NCI-H2171 (cell line): ENCODE data around the gene ATP4A.
"Not testable (repeated sequence)": the region's sequence is repeated elsewhere in the genome, so short reads cannot be mapped to it uniquely, and the experiment has no call there.

ENCODE experiments used
- DNase-seq: peaks from one replicate; lab custom pipeline; 2025; lab: John Stamatoyannopoulos, UW

The ATP4A gene

GRCh38 chr19:35563207-35563829 is at the start of gene ATP4A:
TSS of gene ATP4A (minus strand) at chr19:35563658. CDS start at chr19:35563629, 29 bp downstream.
- DNase-seq: no peak

DNA sequence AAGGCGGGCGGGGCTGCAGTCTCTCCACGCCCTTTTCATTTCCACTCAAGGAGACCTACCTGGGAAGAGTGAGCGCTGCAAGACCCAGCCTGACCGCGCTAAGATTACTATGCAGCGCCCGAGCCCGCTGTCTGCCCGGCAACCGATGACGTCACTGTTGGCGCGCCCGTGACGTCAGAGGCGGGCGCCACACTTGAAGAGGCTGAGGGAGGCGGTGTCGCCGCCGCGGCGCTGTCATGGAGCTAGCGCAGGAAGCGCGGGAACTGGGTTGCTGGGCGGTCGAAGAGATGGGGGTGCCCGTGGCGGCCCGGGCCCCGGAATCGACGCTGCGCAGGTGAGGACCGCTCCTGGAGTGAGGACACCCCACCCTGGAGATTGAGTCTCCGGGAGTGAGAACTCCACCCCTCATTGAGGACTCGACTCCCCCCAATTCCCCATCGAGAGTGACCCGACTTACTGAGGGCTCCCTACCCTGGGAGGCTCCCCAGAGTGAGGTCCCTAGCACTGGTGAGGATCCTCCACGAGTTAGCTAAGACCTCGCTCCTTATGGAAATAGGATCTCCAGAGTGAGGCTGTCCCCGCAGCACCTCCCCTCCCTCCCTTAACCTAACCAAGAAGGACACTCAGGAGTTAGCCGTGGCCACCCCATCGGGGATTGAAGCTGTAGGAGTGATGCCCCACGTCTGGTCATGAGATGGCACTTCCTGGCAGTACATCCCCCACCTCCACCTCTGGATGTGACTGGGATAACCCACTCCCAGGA is 49.3 kb upstream of the ATP4A start, which contains the start of gene HAUS5:
Gene HAUS5 (plus strand): TSS at position 177 of the 763 bp plus-strand sequence. CDS start 60 bp downstream, at position 237.
- peak; percentile 89 for DNase-seq

GRCh38 chr19:35612224-35612558 is 48.7 kb upstream of the ATP4A start:
- no peak for DNase-seq

DNA sequence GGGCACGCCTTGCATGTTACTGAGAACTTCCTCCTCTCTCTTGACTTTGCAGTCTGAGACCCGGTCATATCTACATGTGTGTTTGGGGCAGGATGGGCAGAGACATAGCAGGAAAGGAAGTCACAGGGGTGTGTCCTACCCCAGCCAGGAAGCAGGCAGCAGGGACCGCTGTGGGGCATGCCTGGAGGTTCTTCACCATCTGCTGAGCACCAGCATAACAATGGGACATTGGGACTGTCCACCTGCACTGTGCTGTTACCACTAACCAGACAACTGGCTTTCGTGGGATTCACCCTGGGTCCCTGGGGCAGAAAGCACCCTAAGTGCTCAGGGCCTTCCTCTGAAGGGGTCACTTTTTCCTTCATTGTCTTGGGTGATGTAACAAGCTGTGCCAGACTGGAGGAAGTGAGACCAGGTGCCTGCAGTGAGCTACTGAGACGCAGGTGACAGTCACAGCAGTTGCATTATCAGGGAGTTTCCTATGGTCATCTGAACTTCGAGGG is 46.4 kb upstream of the ATP4A start:
- no peak for DNase-seq

DNA sequence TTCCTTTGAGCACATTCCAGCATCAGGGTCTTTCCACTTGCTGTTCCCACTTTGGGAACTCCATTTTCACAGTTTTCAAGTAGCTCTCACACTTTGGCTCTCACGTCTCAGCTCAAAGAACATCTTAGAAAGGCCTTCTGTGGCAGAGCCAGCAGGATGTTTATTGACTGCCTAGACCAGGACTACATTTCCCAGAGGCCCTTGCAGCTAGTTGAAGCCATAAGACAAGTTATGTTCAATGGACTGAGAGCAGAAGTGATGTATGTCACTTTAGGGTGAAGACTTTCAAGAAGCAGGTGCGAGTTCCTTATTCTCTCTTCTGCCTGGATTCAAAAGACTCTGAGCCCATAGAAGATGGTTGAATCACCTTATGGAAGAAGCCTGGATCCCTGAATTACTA is 44.8 kb upstream of the ATP4A start:
- DNase-seq: no peak

- DNase-seq: no peak
Observed at GRCh38 chr19:35607661-35608060, 44.2 kb upstream of the ATP4A start.

- not testable (repeated sequence) for DNase-seq
Observed at GRCh38 chr19:35607170-35607569, 43.7 kb upstream of the ATP4A start.

DNA sequence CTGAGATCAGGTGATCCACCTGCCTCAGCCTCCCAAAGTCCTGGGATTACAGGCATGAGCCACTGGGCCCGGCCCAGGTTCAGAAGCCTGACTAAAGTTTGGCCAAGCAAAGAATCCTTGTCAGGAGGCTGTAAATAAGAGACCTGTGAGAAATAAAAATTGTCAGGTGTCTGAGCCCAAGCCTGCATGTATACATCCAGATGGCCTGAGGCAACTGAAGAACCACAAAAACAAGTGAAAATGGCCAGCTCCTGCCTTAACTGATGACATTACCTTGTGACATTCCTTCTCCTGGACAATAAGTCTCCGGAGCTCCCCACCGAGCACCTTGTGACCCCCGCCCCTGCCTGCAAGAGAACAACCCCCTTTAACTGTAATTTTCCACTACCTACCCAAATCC is 41.0 kb upstream of the ATP4A start:
- not testable (repeated sequence) for DNase-seq

GRCh38 chr19:35601971-35602370 is 38.5 kb upstream of the ATP4A start:
- DNase-seq: no peak

- DNase-seq: no peak
Observed at GRCh38 chr19:35596366-35596999, 33.0 kb upstream of the ATP4A start.

DNA sequence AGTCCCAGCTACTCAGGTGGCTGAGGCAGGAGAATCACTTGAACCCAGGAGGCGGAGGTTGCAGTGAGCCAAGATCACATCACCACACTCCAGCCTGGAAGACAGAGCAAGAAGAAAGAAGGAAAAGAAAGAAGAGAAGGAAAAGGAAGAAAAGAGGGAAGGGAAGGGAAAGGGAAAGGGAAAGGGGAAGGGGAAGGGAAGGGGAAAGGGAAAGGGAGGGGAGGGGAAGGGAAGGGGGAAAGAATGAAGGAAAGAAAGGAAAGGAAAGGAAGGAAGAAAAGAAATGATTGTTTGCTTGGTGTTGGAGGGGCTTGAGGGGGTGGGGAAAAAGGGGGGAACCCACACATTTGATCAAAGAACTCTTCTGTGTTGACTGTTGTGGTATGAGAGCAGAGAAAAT is 32.5 kb upstream of the ATP4A start:
- no peak for DNase-seq

- not testable (repeated sequence) for DNase-seq
Observed at GRCh38 chr19:35595026-35595425, 31.6 kb upstream of the ATP4A start.

DNA sequence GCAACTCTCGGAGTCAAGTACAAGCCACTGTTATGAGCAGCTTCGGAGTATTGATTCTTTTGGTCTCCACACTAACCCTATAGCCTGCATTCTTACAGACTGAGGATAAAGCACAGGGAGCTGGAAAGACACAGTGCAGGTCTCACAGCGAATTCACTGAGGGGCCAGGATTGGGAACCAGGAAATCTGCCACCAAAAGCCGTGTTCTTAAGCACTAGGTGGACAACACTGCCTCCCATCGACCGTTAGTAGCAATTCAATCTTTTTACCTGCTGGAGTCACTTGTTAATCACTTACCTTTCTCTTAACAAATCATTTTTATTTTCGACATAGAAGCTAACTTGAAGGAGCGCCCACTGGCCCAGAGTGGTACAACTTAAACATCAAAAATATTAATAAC is 28.8 kb upstream of the ATP4A start:
- DNase-seq: no peak

DNA sequence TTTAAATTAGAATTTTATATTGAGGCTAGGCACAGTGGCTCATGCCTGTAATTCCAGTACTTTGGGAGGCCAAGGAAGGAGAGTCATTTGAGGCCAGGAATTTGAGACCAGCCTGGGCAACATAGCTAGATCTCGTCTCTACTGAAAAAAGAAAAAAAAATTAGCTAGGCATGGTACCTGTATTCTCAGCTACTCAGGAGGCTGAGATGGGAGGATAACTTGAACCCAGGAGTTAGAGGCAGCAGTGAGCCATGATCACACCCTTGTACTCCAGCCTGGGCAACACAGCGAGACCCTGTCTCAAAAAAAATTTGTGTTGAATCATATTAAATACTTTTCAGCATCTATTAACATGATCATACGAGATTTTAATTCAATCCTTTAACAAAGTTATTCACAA is 27.4 kb upstream of the ATP4A start:
- DNase-seq: no peak

GRCh38 chr19:35587321-35587720 is 23.9 kb upstream of the ATP4A start:
- no peak for DNase-seq

DNA sequence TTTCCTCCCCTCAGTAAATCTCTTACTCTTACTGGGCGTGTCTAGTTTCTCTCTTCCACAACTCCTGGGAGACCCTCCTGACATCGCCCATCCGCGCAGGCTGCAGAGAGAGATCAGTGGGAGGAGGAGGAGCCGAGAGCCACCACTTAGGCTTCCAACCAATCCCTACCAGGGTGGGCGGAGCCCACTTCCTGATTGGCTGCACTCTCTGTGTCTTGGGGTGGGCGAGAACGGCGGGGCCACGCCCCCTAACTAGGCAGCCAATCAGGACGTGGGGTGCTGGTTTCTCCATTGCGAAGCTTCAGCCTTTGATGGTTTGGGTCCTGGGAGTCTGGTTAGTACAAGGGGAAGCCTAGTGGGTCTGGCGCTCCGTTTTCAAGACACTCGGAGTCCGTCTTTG is 22.4 kb upstream of the ATP4A start, which contains the start of gene PMIS2:
Gene PMIS2 (plus strand): TSS at position 326 of the 400 bp plus-strand sequence. CDS start 87 bp downstream, outside the sequence.
- DNase-seq: no peak

- no peak for DNase-seq
Observed at GRCh38 chr19:35582760-35583159, 19.3 kb upstream of the ATP4A start.

GRCh38 chr19:35578707-35579106 is 15.2 kb upstream of the ATP4A start:
- no peak for DNase-seq

GRCh38 chr19:35577918-35578317 is 14.5 kb upstream of the ATP4A start:
- DNase-seq: no peak

- DNase-seq: no peak
Observed at GRCh38 chr19:35571406-35571965, 8.0 kb upstream of the ATP4A start.

GRCh38 chr19:35569281-35569781 is 5.9 kb upstream of the ATP4A start:
- no peak for DNase-seq

DNA sequence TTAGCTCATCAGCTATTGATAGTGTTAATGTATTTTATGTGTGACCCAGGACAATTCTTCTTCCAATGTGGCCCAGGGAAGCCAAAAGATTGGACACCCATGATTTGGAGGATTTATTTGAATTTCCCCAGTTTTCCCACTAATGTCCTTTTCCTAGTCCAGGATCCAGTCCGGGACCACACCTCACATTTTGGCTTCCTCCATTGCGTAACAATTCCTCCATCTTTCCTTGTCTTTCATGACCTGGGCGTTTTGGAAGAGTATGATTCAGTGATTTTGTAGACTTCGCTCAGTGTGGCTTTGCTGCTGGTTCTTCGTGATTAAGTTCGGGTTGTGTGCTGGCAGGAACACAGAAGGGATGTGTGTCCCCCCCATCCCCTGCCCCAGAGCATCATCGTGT is 3.3 kb upstream of the ATP4A start:
- no peak for DNase-seq
